Hepatocyte (in vitro differentiated cells): Measurements from ENCODE around the gene DDX11.
"Not testable (repeated sequence)": the region's sequence is repeated elsewhere in the genome, so short reads cannot be mapped to it uniquely, and the experiment has no call there.

Source experiments
- EZH2 ChIP-seq: fragments of 200-600 bp; sonication (generic); IDR thresholded peaks from 2 replicates; pipeline ENCODE4 v1.6.1; 2016; ENCODE audit warnings: antibody characterized with exemption, mild to moderate bottlenecking, borderline replicate concordance
- TF ChIP-seq, protein P1 (sequence below): fragments of 200-600 bp; sonication (generic); IDR thresholded peaks from 2 replicates; pipeline ENCODE4 v1.5.1; 2016; ENCODE audit warnings: antibody characterized with exemption, mild to moderate bottlenecking; ENCODE audit not compliant: poor library complexity

- TF ChIP-seq, protein P1, sequence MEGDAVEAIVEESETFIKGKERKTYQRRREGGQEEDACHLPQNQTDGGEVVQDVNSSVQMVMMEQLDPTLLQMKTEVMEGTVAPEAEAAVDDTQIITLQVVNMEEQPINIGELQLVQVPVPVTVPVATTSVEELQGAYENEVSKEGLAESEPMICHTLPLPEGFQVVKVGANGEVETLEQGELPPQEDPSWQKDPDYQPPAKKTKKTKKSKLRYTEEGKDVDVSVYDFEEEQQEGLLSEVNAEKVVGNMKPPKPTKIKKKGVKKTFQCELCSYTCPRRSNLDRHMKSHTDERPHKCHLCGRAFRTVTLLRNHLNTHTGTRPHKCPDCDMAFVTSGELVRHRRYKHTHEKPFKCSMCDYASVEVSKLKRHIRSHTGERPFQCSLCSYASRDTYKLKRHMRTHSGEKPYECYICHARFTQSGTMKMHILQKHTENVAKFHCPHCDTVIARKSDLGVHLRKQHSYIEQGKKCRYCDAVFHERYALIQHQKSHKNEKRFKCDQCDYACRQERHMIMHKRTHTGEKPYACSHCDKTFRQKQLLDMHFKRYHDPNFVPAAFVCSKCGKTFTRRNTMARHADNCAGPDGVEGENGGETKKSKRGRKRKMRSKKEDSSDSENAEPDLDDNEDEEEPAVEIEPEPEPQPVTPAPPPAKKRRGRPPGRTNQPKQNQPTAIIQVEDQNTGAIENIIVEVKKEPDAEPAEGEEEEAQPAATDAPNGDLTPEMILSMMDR, result not testable (repeated sequence)
- not testable (repeated sequence) for TF ChIP-seq EZH2
These were observed 2.5 kb downstream of the DDX11 start for GRCh38 chr12:31076150-31076549.
